ENCODE data around the gene HECTD1.

DNA sequence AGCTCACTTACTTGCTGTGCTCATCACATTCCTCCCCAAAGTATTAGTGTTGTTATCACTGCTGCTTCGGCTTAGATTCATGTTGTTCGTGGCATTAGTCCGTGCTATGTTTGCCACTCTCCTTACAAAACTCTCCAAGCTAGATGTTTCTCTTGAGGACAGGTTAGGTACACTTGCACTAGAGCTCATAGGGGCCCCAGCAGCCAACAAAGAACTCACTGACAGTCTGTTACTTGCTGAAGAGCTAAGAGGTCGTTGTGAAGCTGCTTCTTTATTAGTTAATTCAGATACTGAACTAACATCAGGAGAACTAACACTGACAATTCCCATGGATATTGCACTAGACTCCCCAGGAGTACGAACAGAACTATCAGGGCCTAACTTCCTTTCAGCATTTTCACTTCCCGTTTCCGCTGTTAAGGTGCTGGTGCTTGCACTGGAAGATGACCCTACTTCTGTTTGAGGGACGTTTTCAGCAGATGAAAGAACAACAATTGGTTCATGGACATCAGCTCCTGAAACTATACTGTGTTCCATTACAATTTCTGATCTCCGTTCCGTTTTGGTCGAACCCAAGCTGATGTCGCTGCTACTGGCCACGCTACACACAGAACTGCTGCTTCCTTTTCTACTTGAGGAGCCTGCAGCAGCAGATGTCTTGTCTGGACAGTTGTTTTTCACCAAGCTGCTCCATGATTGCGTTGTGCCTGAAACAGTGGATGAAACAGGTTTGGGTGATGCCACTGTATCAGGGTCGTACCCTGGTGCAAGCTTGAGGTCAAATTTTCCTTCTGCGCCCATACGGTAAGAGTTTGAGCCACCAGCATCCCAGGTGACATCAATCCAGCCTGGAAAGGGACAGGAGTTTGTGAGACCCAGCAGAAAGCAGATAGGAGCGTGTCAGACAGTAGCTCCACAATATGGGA lies 78.7 kb downstream of the HECTD1 start:
- TF ChIP-seq CEBPB (IDR thresholded peaks at IDR 0.05) (no peak), ZBTB7A (IDR thresholded peaks at IDR 0.05; ENCODE audit: low read depth) (no peak), EP300 (IDR thresholded peaks at IDR 0.05; ENCODE audit: borderline replicate concordance) (no peak), YY1 (IDR thresholded peaks at IDR 0.05; ENCODE audit: low read depth) (no peak)
- TF ChIP-seq, protein P1, sequence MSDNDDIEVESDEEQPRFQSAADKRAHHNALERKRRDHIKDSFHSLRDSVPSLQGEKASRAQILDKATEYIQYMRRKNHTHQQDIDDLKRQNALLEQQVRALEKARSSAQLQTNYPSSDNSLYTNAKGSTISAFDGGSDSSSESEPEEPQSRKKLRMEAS (IDR thresholded peaks at IDR 0.05): no peak
